Measurements from ENCODE around the gene HOXA9.

- TF ChIP-seq POLR2A (IDR thresholded peaks at IDR 0.05) (no peak), CTCF (IDR thresholded peaks at IDR 0.05 in 8 of 11, conservative IDR thresholded peaks at IDR 0.05 in 3 of 11) (no peak), POLR2AphosphoS5 (IDR thresholded peaks at IDR 0.05) (no peak)
These were observed 40.2 kb downstream of the HOXA9 start for GRCh38 chr7:27124902-27125689.
